GM19025 (cell line): ENCODE results near the gene NFATC4.
"Not testable (repeated sequence)": the region's sequence is repeated elsewhere in the genome, so short reads cannot be mapped to it uniquely, and the experiment has no call there.

Experiments
- ATAC-seq: cut with Tn5 transposase; IDR thresholded peaks from one replicate; pipeline ENCODE4 v1.9.1; 2021; ENCODE audit warnings: mild to moderate bottlenecking, low read depth, moderate library complexity; ENCODE audit not compliant: unreplicated experiment

The NFATC4 gene

DNA sequence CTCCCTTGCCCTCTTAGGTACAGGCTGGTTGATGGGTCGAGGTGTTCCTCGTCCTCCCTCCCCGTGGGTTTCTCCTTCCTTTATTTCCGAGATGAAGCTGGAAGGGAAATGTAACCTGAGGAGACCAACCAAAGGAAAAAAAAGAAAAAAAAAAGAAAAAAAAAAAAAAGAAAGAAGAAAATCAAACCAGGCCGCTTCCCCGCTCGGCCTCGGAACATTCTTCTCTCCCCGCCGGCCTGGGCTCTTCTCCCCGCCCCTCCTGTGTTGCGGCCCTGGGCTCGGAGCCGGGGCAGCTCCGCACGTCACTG lies 1.6 kb upstream of the NFATC4 start:
- ATAC-seq, result no peak

- ATAC-seq, result peak; percentile 52
Measured at GRCh38 chr14:24366721-24367513, 1.1 kb upstream of the NFATC4 start.

DNA sequence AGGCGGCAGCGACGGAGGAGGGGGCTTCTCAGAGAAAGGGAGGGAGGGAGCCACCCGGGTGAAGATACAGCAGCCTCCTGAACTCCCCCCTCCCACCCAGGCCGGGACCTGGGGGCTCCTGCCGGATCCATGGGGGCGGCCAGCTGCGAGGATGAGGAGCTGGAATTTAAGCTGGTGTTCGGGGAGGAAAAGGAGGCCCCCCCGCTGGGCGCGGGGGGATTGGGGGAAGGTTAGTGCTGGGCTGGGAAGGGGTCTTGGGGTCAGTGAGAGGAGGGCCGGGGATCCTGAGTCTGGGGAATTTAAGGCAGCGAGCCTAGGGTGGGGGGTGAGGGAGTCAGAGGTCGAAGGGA lies 203 bp downstream of the NFATC4 start:
- ATAC-seq, result no peak

- no peak for ATAC-seq
Measured at GRCh38 chr14:24368562-24369252, 723 bp downstream of the NFATC4 start.

DNA sequence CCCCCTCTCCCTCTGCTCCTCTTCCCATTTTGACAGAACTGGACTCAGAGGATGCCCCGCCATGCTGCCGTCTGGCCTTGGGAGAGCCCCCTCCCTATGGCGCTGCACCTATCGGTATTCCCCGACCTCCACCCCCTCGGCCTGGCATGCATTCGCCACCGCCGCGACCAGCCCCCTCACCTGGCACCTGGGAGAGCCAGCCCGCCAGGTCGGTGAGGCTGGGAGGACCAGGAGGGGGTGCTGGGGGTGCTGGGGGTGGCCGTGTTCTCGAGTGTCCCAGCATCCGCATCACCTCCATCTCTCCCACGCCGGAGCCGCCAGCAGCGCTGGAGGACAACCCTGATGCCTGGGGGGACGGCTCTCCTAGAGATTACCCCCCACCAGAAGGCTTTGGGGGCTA lies 1.5 kb downstream of the NFATC4 start:
- no peak for ATAC-seq

DNA sequence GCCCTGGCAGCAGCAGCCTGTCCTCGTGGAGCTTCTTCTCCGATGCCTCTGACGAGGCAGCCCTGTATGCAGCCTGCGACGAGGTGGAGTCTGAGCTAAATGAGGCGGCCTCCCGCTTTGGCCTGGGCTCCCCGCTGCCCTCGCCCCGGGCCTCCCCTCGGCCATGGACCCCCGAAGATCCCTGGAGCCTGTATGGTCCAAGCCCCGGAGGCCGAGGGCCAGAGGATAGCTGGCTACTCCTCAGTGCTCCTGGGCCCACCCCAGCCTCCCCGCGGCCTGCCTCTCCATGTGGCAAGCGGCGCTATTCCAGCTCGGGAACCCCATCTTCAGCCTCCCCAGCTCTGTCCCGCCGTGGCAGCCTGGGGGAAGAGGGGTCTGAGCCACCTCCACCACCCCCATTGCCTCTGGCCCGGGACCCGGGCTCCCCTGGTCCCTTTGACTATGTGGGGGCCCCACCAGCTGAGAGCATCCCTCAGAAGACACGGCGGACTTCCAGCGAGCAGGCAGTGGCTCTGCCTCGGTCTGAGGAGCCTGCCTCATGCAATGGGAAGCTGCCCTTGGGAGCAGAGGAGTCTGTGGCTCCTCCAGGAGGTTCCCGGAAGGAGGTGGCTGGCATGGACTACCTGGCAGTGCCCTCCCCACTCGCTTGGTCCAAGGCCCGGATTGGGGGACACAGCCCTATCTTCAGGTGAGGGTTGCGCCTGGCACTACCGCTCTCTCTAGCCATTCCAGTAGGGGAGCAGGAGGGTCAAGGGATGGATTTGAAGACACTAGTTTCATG lies 2.1 kb downstream of the NFATC4 start:
- no peak for ATAC-seq

GRCh38 chr14:24370748-24371147 lies 2.8 kb downstream of the NFATC4 start:
- ATAC-seq, result no peak

DNA sequence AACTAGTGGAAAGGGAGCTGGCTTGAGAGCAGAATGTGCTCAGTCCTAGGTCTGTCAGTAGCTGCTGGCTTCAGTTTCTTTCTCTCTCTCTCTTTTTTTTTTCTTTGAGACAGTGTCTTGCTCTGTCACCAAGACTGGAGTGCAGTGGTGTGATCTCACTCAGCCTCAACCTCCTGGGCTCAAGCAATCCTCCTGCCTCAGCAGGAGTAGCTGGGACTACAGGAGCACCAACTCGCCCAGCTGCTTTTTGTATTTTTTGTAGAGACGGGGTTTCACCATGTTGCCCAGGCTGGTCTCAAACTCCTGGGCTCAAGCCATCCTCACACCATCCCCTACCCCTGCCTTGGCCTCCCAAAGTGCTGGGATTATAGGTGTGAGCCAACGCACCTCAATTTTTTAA lies 3.6 kb downstream of the NFATC4 start:
- not testable (repeated sequence) for ATAC-seq

DNA sequence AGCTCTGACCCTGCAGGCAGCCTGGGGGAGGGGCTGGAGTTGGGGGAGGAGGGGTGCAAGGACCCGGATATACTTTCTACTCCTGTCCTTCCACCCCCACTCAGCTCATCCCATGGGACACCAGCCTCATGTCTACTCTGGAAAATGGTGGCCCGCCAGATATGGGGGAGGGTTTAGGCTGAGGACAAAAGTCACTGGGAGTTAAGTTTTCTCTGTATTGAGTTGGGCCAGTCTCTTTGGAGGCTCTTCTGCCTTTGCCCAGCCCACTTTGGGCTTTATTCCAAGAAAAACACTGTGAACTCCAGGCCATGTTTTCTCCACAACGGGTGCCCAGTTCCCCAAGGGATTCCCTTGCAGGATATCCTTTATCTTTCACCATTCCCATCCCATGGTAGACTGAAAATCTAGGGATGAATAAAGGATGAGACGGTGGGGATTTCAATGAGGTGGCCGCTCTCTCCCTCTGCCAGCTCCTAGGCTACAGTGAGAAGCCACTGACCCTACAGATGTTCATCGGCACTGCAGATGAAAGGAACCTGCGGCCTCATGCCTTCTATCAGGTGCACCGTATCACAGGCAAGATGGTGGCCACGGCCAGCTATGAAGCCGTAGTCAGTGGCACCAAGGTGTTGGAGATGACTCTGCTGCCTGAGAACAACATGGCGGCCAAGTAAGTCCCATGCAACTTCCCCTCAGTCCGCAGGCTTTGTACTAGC lies 4.9 kb downstream of the NFATC4 start:
- ATAC-seq, result no peak

- no peak for ATAC-seq
Measured at GRCh38 chr14:24376448-24377070, 8.6 kb downstream of the NFATC4 start.

DNA sequence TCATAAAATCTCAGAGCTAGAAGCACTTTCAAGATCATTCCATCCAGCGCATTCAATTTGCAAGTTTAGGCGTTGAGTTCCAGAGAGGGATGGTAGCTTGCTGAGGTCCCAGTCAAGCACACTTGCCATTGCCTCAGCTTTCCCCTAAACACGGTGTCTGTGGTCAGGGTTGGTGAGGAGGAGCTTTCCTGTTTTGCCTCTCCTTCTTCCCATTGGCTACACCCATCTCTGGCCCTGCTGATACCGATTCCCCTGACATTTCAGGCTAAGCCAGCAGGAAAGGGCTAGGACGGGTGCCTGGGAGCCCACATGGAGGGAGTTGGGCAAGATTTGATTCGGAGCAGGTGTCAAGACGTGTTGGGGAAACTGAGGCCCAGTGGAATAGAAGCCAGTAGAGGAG lies 9.1 kb downstream of the NFATC4 start:
- no peak for ATAC-seq

GRCh38 chr14:24377657-24378056 lies 9.7 kb downstream of the NFATC4 start:
- ATAC-seq, result no peak

- no peak for ATAC-seq
Measured at GRCh38 chr14:24378327-24378726, 10.3 kb downstream of the NFATC4 start.

DNA sequence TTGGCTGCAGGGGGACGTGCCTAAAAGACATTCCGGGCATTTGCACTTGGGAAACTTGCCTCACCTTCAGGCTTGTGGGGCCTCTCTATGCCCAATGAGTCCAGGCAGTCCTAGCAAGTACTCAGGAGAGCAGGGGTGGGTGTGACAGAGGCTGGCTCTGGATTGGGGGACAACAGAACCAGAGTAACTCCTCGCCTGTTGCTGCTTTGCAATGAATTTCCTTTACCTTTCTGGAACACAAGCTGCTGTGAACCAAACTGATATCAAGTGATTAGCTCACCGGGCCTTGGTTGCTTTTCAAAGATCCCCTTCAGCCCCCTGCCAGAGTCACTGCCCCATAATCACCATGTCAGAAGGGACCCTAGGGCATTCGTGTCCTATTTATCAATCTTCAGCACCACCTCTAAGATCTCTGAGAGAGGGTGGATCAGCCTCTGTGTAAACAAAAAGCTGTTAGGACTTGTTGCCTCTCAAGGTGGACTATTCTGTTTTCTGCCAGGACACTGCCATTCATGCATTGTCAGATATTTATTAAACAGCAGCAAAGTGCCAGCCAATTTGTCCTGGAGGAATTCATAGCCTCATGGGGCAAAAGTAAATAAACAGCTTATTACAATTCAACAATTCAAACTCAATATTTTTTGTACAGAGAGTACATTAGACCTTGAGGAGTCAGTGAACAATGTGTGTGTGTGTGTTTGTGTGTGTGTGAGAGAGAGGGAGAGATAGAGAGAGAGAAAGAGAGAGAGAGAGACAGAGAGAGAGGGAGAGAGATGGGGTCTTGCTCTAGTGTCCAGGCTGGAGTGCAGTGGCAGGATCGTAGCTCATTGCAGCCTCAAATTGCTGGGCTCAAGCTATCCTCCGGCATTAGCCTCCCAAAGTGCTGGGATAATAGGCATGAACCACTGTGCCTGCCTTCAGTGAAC lies 11.3 kb downstream of the NFATC4 start:
- ATAC-seq, result no peak

- no peak for ATAC-seq
Measured at GRCh38 chr14:24379907-24380730, 12.1 kb downstream of the NFATC4 start.

- peak; percentile 70 for ATAC-seq
Measured at GRCh38 chr14:24381363-24382063, 13.5 kb downstream of the NFATC4 start.

DNA sequence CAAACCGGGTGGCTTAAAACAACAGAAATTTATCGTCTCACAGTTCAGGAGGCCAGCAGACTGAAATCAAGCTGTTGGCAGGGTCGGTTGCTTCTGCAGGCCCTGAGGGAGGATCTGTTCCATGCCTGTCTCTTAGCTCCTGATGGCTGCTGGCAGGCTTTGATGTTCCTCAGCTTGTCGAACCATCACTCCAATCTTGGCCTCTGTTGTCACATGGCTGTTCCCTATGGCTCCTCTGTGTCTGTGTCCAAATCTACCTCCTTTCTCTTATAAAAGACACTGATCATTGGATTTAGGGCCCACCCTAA lies 14.0 kb downstream of the NFATC4 start:
- ATAC-seq, result no peak

- ATAC-seq, result no peak
Measured at GRCh38 chr14:24384169-24384568, 16.2 kb downstream of the NFATC4 start.
